Measurements from ENCODE around the gene GYG2. TPM values are rescaled to one million over a fixed set of nuclear protein-coding genes. Genes with fewer than 3 reads are reported as not detected.

GYG2 gene
- total RNA-seq: under 0.01 TPM in 1 of 2 replicates, not detected in the other

GRCh38 chrX:2828344-2828958, at the start of gene GYG2:
TSS of gene GYG2 (plus strand) at chrX:2828930. CDS start at chrX:2830189, 1,259 bp downstream.

GRCh38 chrX:2928583-2929434, 100.1 kb downstream of the GYG2 start, which contains the start of gene ARSD:
TSS of gene ARSD (minus strand) at chrX:2929339. CDS start at chrX:2929275, 64 bp downstream.

Other genes with a start within 250 kb of the GYG2 start
- gene CD99, start 137.6 kb upstream of the GYG2 start, total RNA-seq: 361 and 469 TPM in 2 replicates
- 0.33 TPM in 1 of 2 replicates, not detected in the other for gene XG, start 76.9 kb upstream of the GYG2 start, total RNA-seq
- 18.7 and 27.4 TPM in 2 replicates for gene ARSD, start 100.4 kb downstream of the GYG2 start, total RNA-seq
- gene ARSH, start 177.6 kb downstream of the GYG2 start, total RNA-seq: not detected in 2 replicates
- gene ARSF, start 212.5 kb downstream of the GYG2 start, total RNA-seq: not detected in 2 replicates

Data from vein endothelial cell (primary cell).